Stimulated activated CD8-positive, alpha-beta memory T cell treated with anti-CD3 and anti-CD28 coated beads, Interleukin-15, amount 100 ng/mL, for 4 hours (primary cell): ENCODE measurements around the gene AFF2.

ENCODE experiments used
- DNase-seq, 2 donors: peaks; one replicate each; pipeline ENCODE4 v3.0.0-alpha.2; 2020; ENCODE audit warnings: low read depth in 2 of 2

The AFF2 gene

GRCh38 chrX:148582353-148582752 is 81.9 kb downstream of the AFF2 start:
- DNase-seq: no peak

GRCh38 chrX:148588649-148589310 is 88.4 kb downstream of the AFF2 start:
- DNase-seq: no peak

- no peak for DNase-seq
These were observed 92.2 kb downstream of the AFF2 start for GRCh38 chrX:148592595-148592994.

GRCh38 chrX:148593146-148593545 is 92.7 kb downstream of the AFF2 start:
- no peak for DNase-seq

- no peak for DNase-seq
These were observed 93.6 kb downstream of the AFF2 start for GRCh38 chrX:148593987-148594386.

GRCh38 chrX:148599404-148599803 is 99.0 kb downstream of the AFF2 start:
- no peak for DNase-seq

- DNase-seq: no peak
These were observed 99.7 kb downstream of the AFF2 start for GRCh38 chrX:148600131-148600530.

GRCh38 chrX:148600581-148600980 is 100.2 kb downstream of the AFF2 start:
- no peak for DNase-seq

GRCh38 chrX:148601034-148601433 is 100.6 kb downstream of the AFF2 start:
- no peak for DNase-seq

GRCh38 chrX:148609515-148610327 is 109.3 kb downstream of the AFF2 start:
- DNase-seq: no peak

GRCh38 chrX:148610328-148610698 is 109.9 kb downstream of the AFF2 start:
- no peak for DNase-seq

GRCh38 chrX:148611993-148612392 is 111.6 kb downstream of the AFF2 start:
- DNase-seq: no peak

GRCh38 chrX:148612431-148612830 is 112.0 kb downstream of the AFF2 start:
- no peak for DNase-seq

GRCh38 chrX:148613636-148614035 is 113.2 kb downstream of the AFF2 start:
- DNase-seq: no peak

- DNase-seq: no peak
These were observed 115.1 kb downstream of the AFF2 start for GRCh38 chrX:148615491-148615890.

- DNase-seq: no peak
These were observed 118.3 kb downstream of the AFF2 start for GRCh38 chrX:148618470-148619445.

- no peak for DNase-seq
These were observed 119.6 kb downstream of the AFF2 start for GRCh38 chrX:148620023-148620422.

- DNase-seq: no peak
These were observed 124.6 kb downstream of the AFF2 start for GRCh38 chrX:148624951-148625474.

GRCh38 chrX:148628621-148629020 is 128.2 kb downstream of the AFF2 start:
- no peak for DNase-seq

GRCh38 chrX:148629434-148629833 is 129.0 kb downstream of the AFF2 start:
- no peak for DNase-seq

- no peak for DNase-seq
These were observed 132.0 kb downstream of the AFF2 start for GRCh38 chrX:148632444-148632843.
